Skin of body (tissue), 2 donors: ENCODE data around the gene RNASE4. TPM values are rescaled to one million over a fixed set of nuclear protein-coding genes. Genes with fewer than 3 reads are reported as not detected.
"Not testable (repeated sequence)": the region's sequence is repeated elsewhere in the genome, so short reads cannot be mapped to it uniquely, and the experiment has no call there.

ENCODE experiments used
- DNase-seq: peaks from one replicate; lab custom pipeline; 2025; lab: John Stamatoyannopoulos, UW
- total RNA-seq: library from RNA; depleted of rRNA; stranded (reverse); fragments of >200 nt; gene quantifications from one replicate; pipeline ENCODE4 v1.2.3, GENCODE V29; 2014

The RNASE4 gene, protein sequence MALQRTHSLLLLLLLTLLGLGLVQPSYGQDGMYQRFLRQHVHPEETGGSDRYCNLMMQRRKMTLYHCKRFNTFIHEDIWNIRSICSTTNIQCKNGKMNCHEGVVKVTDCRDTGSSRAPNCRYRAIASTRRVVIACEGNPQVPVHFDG
- total RNA-seq: 31.1 TPM

DNA sequence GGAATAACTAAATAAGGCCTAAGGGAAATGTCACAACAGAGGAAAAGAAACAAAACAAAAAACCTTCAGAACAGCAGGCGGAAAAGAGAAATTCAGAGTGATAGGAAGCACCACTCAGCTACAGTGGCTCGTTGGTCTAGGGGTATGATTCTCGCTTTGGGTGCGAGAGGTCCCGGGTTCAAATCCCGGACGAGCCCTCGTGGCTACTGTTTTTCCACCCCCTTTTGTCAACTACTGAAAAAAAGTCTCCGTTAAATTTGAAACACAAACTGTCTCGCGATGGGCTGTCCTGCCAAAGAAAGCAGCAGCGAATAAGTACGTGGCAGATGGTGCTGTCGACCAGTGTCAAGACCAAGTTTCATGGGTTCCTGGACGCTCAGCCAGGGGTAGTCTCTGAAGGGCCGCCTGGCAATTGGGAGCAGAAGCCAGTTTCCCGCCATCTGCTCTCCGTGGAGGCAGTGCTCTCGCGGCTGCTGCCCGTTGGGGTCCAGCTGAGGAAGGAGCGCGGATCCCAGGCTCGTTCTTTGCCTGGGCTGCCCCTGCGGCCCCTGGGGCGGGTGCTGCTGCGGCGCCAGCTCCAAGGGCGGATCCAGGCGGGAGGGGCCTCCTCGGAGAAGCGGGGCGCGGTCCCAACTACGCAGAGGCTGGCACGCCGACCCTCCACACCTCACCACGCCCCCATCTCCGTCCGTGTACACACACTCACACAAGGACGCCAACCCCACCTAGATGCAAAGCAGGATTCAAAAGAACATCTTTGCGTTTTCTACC is at the start of gene RNASE4:
RNASE4 (plus strand) TSS at position 670 of the 771 bp plus-strand sequence. CDS start 14,812 bp downstream, outside the sequence.
- peak; percentile 66 for DNase-seq

- no peak for DNase-seq
These were observed 42.8 kb upstream of the RNASE4 start, which contains the start of gene OR6S1 for GRCh38 chr14:20641591-20641990. Gene OR6S1 (minus strand): TSS chr14:20641691. CDS start chr14:20641691, 0 bp downstream.

- no peak for DNase-seq
These were observed 42.2 kb upstream of the RNASE4 start for GRCh38 chr14:20642182-20642581.

DNA sequence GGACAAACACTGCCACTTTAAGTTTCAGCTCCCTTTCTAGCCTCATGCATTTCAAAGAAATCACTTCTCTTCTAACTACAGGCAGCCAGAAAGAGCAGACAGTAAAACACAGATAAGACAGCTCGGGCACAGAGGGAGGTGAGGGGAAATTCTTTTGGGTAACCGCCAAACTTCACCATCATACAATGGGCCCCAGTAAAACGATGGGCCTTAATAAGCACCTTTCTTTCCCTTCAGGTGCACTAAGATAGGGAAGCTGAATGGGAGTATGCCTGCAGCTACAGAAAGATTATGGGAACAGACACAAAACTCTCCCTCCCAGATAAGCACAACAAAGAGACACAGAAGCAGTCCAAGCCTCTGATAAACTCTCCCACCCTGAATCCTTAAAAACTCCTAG is 41.6 kb upstream of the RNASE4 start:
- DNase-seq: not testable (repeated sequence)

DNA sequence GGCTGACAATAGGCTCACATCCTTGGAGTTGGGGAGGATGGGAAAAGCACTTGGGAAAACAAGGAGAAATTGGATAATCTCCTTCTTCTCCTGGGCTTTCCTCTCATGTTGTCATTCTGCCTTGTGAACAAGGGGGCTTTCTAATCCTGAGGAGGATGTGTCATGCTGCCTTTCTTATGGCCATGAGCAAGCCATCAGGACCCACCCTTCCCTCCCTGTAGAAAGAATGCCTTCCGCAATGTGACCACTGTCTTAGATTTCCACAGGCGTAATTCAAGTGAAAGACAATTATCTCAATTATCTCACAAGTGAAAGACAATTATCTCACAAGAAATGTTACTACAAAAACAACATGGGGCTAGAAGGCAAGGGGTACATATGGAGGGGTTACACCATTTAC is 39.8 kb upstream of the RNASE4 start:
- no peak for DNase-seq

- no peak for DNase-seq
These were observed 38.9 kb upstream of the RNASE4 start for GRCh38 chr14:20645481-20645880.

DNA sequence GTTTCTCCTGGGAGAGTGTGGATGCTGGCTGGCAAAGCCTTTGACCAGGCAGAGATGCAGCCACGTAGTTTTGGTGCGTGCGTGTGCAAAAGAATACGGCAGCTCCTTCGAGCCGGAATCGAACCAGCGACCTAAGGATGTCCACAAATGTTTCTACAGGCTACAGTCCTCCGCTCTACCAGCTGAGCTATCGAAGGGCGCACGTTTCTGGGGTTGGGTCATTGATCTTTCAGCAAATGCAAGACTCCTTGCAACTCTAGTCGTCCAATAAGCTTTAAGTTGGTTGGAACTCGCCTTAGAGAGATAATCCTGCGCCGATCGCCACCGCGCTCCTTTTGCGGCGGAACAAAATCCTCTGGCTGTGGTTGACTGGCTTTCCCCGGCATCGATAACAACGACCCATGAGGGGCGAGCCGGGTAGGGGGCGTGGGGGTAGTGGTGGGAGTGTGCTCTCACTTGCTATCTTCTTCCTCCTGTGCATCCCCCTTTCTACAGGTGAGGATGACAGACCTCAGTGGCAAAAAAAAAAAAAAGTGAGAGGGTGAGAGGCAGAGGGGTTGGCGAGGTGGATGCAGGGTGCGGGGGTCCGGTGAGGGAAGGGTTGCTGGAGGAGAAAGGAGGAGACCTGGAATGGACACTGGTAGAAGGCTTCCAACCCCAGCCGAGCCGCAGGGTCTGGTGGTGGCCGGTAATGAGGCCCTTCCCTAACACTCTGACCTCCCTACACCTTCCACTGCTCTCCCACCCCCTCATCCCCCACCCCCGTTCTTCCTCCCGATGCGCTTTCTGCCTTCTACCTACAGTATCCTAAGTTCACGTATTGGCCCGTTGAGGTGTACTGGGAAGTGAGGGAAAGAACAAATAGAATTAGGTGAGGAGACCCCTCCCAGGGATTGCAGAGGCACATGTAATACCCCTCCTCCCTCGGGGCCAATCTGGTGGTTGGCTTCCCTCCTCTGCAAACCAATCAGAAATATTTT is 31.1 kb upstream of the RNASE4 start:
- DNase-seq: no peak

GRCh38 chr14:20655851-20656250 is 28.5 kb upstream of the RNASE4 start:
- DNase-seq: no peak

DNA sequence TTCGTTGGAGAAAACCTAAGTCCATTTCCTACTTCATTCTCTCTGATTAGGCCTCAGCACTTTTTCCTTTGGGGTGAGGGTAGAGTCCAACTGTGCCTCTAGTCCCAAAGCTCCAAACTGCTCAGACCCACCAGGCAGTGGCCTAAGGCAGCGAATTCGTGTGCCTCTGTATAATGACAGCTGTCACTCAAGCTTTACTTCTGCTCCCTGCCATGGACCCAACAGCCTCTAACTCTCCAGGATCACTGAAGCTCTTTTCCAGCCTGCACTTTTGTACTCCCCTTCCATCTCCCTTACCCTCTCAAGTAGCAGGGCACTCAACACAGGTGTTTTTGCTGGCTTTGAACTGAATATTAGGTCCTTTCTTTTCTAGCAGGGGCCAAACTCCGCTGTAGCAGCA is 28.1 kb upstream of the RNASE4 start:
- DNase-seq: no peak

GRCh38 chr14:20657216-20658211 is 26.8 kb upstream of the RNASE4 start:
- DNase-seq: no peak

DNA sequence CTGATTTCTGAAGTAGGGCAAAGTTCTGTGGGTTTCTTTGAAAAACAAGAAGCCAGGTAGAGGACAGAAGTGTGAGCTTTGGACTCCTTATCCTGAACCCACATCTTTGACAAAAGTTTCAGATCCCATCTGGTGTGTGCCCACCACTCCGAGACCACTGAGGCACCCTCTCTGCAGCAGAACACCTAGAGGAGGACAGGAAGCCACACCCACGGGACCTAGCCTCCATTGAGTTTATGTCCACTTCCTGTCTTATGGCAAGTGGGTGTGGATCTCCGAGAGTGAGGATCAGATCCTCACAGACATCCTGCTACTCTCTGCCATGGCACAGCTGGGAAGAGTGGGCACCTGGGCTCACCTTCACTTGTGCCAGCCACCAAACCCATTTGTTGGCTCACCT is 26.1 kb upstream of the RNASE4 start:
- DNase-seq: no peak

DNA sequence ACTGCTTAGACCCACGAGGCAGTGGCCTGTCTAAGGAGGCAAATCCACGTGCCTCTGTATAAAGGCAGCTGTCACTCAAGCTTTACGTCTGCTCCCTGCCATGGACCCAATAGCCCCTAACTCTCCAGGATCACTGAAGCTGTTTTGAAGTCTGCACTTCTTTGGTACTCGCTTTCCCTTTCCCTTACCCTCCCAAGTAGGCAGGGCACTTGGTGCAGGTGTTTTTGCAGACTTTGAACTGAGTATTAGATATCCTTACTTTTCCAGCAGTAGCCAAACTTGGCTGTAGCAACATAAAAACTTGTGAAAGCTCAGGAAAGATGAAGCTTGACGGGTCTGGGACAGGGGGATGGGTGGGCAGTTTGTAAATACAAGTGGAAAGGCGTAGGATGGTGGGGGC is 25.0 kb upstream of the RNASE4 start:
- DNase-seq: no peak

DNA sequence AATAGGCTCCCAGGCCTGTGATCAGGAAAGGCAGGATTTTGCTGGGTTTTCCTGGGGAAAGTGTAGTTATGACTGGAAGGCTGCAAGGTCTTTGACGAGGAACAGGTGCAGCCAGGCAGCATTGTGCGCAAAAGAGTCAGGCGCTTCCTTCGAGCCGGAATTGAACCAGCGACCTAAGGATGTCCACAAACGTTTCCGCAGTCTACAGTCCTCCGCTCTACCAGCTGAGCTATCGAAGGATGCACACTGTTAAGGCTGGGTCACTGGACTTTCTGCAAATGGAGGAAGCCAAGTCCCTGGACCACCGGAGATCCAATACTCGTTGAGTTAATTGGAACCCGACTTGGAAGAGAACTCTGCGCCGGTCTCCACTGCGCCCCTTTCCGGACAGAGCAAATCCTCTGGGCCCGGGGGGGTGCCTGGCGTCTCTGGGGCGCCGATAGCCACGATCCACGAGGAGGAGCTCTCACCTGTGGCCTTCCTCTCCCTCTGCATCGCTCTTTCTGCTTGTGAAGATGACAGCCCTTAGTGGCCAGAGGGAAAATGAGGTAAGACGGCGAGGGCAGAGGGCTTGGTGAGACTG is 24.5 kb upstream of the RNASE4 start:
- no peak for DNase-seq

GRCh38 chr14:20661197-20661596 is 23.2 kb upstream of the RNASE4 start:
- no peak for DNase-seq

GRCh38 chr14:20662968-20663732 is 21.2 kb upstream of the RNASE4 start:
- no peak for DNase-seq

- not testable (repeated sequence) for DNase-seq
These were observed 17.9 kb upstream of the RNASE4 start for GRCh38 chr14:20666400-20666961.

- no peak for DNase-seq
These were observed 16.4 kb upstream of the RNASE4 start for GRCh38 chr14:20667957-20668356.

- no peak for DNase-seq
These were observed 15.4 kb upstream of the RNASE4 start for GRCh38 chr14:20668969-20669368.
